ENCODE data around the gene LOX.

LOX gene

GRCh38 chr5:122051569-122051968 is 26.5 kb downstream of the LOX start:
- no peak for DNase-seq

GRCh38 chr5:122050959-122051358 is 27.1 kb downstream of the LOX start:
- DNase-seq = no peak

GRCh38 chr5:122040636-122041302 is 37.3 kb downstream of the LOX start:
- no peak for DNase-seq

GRCh38 chr5:122036326-122036725 is 41.7 kb downstream of the LOX start:
- DNase-seq = no peak

GRCh38 chr5:122035913-122036312 is 42.1 kb downstream of the LOX start:
- no peak for DNase-seq

GRCh38 chr5:122031836-122032235 is 46.2 kb downstream of the LOX start:
- DNase-seq = no peak

- DNase-seq = no peak
Observed at GRCh38 chr5:122030251-122030650, 47.8 kb downstream of the LOX start.

- DNase-seq = no peak
Observed at GRCh38 chr5:122029818-122030217, 48.2 kb downstream of the LOX start.

GRCh38 chr5:122022966-122023365 is 55.1 kb downstream of the LOX start:
- no peak for DNase-seq

- no peak for DNase-seq
Observed at GRCh38 chr5:122019919-122020590, 58.0 kb downstream of the LOX start.

- DNase-seq = no peak
Observed at GRCh38 chr5:122015471-122015870, 62.6 kb downstream of the LOX start.

- no peak for DNase-seq
Observed at GRCh38 chr5:122014236-122014935, 63.7 kb downstream of the LOX start.

All from NCI-H1105 (cell line).